ENCODE data around the gene FRYL.

The FRYL gene

GRCh38 chr4:48553720-48554119, 226.4 kb downstream of the FRYL start:
- Histone ChIP-seq H2AFZ (ENCODE audit: insufficient read depth, low read length, poor library complexity) (no peak overlapping the region), H4K91ac (ENCODE audit: low read depth, low read length) (no peak overlapping the region), H3K18ac (ENCODE audit: low read length) (no peak overlapping the region), H2BK12ac (ENCODE audit: low read length) (no peak overlapping the region), H3K27ac (ENCODE audit: low read depth, low read length) (no peak overlapping the region), H3K4ac (ENCODE audit: low read depth, low read length) (no peak overlapping the region), H3K9ac (ENCODE audit: low read length) (no peak overlapping the region), H3K27me3 (ENCODE audit: insufficient read depth, low read length) (no peaks in the 10 kb centered on the region), H3K9me3 (ENCODE audit: insufficient read depth, low read depth, low read length) (no peaks in the 10 kb centered on the region), H3K4me1 (ENCODE audit: control insufficient read depth in 1 of 2, insufficient read depth in 2 of 2, low read length in 2 of 2) (no peaks in the 10 kb centered on the region), H3K14ac (ENCODE audit: low read length) (no peak overlapping the region), H2BK5ac (ENCODE audit: low read depth, low read length, poor library complexity) (no peak overlapping the region), H4K12ac (ENCODE audit: low read depth, low read length) (no peak overlapping the region), H3K79me1 (ENCODE audit: low read length) (no peaks in the 10 kb centered on the region), H3K4me3 (ENCODE audit: low read depth, low read length) (no peak overlapping the region), H2AK5ac (ENCODE audit: low read length) (no peak overlapping the region), H2BK120ac (ENCODE audit: insufficient read depth, low read length, poor library complexity) (no peak overlapping the region), H3K23ac (ENCODE audit: low read length) (no peak overlapping the region), H3K79me2 (ENCODE audit: control insufficient read depth, insufficient read depth, low read length, poor library complexity) (no peaks in the 10 kb centered on the region), H4K8ac (ENCODE audit: low read depth, low read length) (no peak overlapping the region), H3K4me2 (ENCODE audit: low read length) (no peak overlapping the region), H3K36me3 (ENCODE audit: control insufficient read depth in 1 of 2, insufficient read depth in 2 of 2, low read length in 2 of 2) (peaks cover 10 to 19% of the 10 kb centered on the region in 2 experiments)
- DNase-seq: no peak
- WGBS (ENCODE audit: extremely low coverage, insufficient coverage, insufficient read length): no CpG with 5 or more reads among the region's 1 CpG

- H3K18ac ChIP-seq (ENCODE audit: low read length): no peak overlapping the region
- WGBS (ENCODE audit: extremely low coverage, insufficient coverage, insufficient read length): no CpG with 5 or more reads among the region's 2 CpGs
- H2BK5ac ChIP-seq (ENCODE audit: low read depth, low read length, poor library complexity): no peak overlapping the region
- H3K36me3 ChIP-seq (ENCODE audit: control insufficient read depth in 1 of 2, insufficient read depth in 2 of 2, low read length in 2 of 2): peaks cover 9 to 27% of the 10 kb centered on the region in 2 experiments
- H3K79me2 ChIP-seq (ENCODE audit: control insufficient read depth, insufficient read depth, low read length, poor library complexity): no peaks in the 10 kb centered on the region
- H3K9me3 ChIP-seq (ENCODE audit: insufficient read depth, low read depth, low read length): no peaks in the 10 kb centered on the region
- H3K9ac ChIP-seq (ENCODE audit: low read length): no peak overlapping the region
- H3K4ac ChIP-seq (ENCODE audit: low read depth, low read length): no peak overlapping the region
- H3K79me1 ChIP-seq (ENCODE audit: low read length): no peaks in the 10 kb centered on the region
- H3K27ac ChIP-seq (ENCODE audit: low read depth, low read length): no peak overlapping the region
- no peak overlapping the region for H3K23ac ChIP-seq (ENCODE audit: low read length)
- peak; percentile 2 to 33 for DNase-seq
- H2BK120ac ChIP-seq (ENCODE audit: insufficient read depth, low read length, poor library complexity): no peak overlapping the region
- no peak overlapping the region for H4K91ac ChIP-seq (ENCODE audit: low read depth, low read length)
- H3K14ac ChIP-seq (ENCODE audit: low read length): no peak overlapping the region
- H3K4me2 ChIP-seq (ENCODE audit: low read length): no peak overlapping the region
- no peak overlapping the region for H2BK12ac ChIP-seq (ENCODE audit: low read length)
- H3K27me3 ChIP-seq (ENCODE audit: insufficient read depth, low read length): no peaks in the 10 kb centered on the region
- no peak overlapping the region for H4K12ac ChIP-seq (ENCODE audit: low read depth, low read length)
- no peak overlapping the region for H2AFZ ChIP-seq (ENCODE audit: insufficient read depth, low read length, poor library complexity)
- H4K8ac ChIP-seq (ENCODE audit: low read depth, low read length): no peak overlapping the region
- no peak overlapping the region for H2AK5ac ChIP-seq (ENCODE audit: low read length)
- no peak overlapping the region for H3K4me3 ChIP-seq (ENCODE audit: low read depth, low read length)
- no peaks in the 10 kb centered on the region for H3K4me1 ChIP-seq (ENCODE audit: control insufficient read depth in 1 of 2, insufficient read depth in 2 of 2, low read length in 2 of 2)
These were observed 233.7 kb downstream of the FRYL start for GRCh38 chr4:48546336-48546735.

- H4K91ac ChIP-seq (ENCODE audit: low read depth, low read length): no peak overlapping the region
- H2BK12ac ChIP-seq (ENCODE audit: low read length): no peak overlapping the region
- no peaks in the 10 kb centered on the region for H3K27me3 ChIP-seq (ENCODE audit: insufficient read depth, low read length)
- no peak overlapping the region for H3K23ac ChIP-seq (ENCODE audit: low read length)
- no peak overlapping the region for H4K12ac ChIP-seq (ENCODE audit: low read depth, low read length)
- H2BK5ac ChIP-seq (ENCODE audit: low read depth, low read length, poor library complexity): no peak overlapping the region
- no peaks in the 10 kb centered on the region for H3K79me1 ChIP-seq (ENCODE audit: low read length)
- no peak overlapping the region for H2BK120ac ChIP-seq (ENCODE audit: insufficient read depth, low read length, poor library complexity)
- no peak for DNase-seq
- no peak overlapping the region for H3K4ac ChIP-seq (ENCODE audit: low read depth, low read length)
- no peak overlapping the region for H3K14ac ChIP-seq (ENCODE audit: low read length)
- no peak overlapping the region for H3K27ac ChIP-seq (ENCODE audit: low read depth, low read length)
- H2AFZ ChIP-seq (ENCODE audit: insufficient read depth, low read length, poor library complexity): no peak overlapping the region
- no peaks in the 10 kb centered on the region for H3K79me2 ChIP-seq (ENCODE audit: control insufficient read depth, insufficient read depth, low read length, poor library complexity)
- H3K4me1 ChIP-seq (ENCODE audit: control insufficient read depth in 1 of 2, insufficient read depth in 2 of 2, low read length in 2 of 2): no peaks in the 10 kb centered on the region
- H3K4me2 ChIP-seq (ENCODE audit: low read length): no peak overlapping the region
- H3K4me3 ChIP-seq (ENCODE audit: low read depth, low read length): no peak overlapping the region
- no peak overlapping the region for H3K9ac ChIP-seq (ENCODE audit: low read length)
- no peak overlapping the region for H3K18ac ChIP-seq (ENCODE audit: low read length)
- no peaks in the 10 kb centered on the region for H3K9me3 ChIP-seq (ENCODE audit: insufficient read depth, low read depth, low read length)
- no peak overlapping the region for H4K8ac ChIP-seq (ENCODE audit: low read depth, low read length)
- peaks cover 5 to 20% of the 10 kb centered on the region in 2 experiments for H3K36me3 ChIP-seq (ENCODE audit: control insufficient read depth in 1 of 2, insufficient read depth in 2 of 2, low read length in 2 of 2)
- no peak overlapping the region for H2AK5ac ChIP-seq (ENCODE audit: low read length)
- whole genome bisulfite sequencing (ENCODE audit: extremely low coverage, insufficient coverage, insufficient read length): no CpG with 5 or more reads among the region's 3 CpGs
These were observed 236.3 kb downstream of the FRYL start for GRCh38 chr4:48543796-48544195.

- WGBS (ENCODE audit: extremely low coverage, insufficient coverage, insufficient read length): no CpG with 5 or more reads among the region's 2 CpGs
- no peak overlapping the region for H3K4ac ChIP-seq (ENCODE audit: low read depth, low read length)
- no peak overlapping the region for H4K8ac ChIP-seq (ENCODE audit: low read depth, low read length)
- no peak for DNase-seq
- no peaks in the 10 kb centered on the region for H3K79me1 ChIP-seq (ENCODE audit: low read length)
- H2BK5ac ChIP-seq (ENCODE audit: low read depth, low read length, poor library complexity): no peak overlapping the region
- H3K27ac ChIP-seq (ENCODE audit: low read depth, low read length): no peak overlapping the region
- peaks cover 5 to 20% of the 10 kb centered on the region in 2 experiments for H3K36me3 ChIP-seq (ENCODE audit: control insufficient read depth in 1 of 2, insufficient read depth in 2 of 2, low read length in 2 of 2)
- H3K4me2 ChIP-seq (ENCODE audit: low read length): no peak overlapping the region
- no peaks in the 10 kb centered on the region for H3K9me3 ChIP-seq (ENCODE audit: insufficient read depth, low read depth, low read length)
- H3K79me2 ChIP-seq (ENCODE audit: control insufficient read depth, insufficient read depth, low read length, poor library complexity): no peaks in the 10 kb centered on the region
- H4K91ac ChIP-seq (ENCODE audit: low read depth, low read length): no peak overlapping the region
- H4K12ac ChIP-seq (ENCODE audit: low read depth, low read length): no peak overlapping the region
- no peak overlapping the region for H2BK12ac ChIP-seq (ENCODE audit: low read length)
- H3K4me3 ChIP-seq (ENCODE audit: low read depth, low read length): no peak overlapping the region
- no peak overlapping the region for H3K14ac ChIP-seq (ENCODE audit: low read length)
- peak overlapping the region; percentile 49 for H3K23ac ChIP-seq (ENCODE audit: low read length)
- H2AK5ac ChIP-seq (ENCODE audit: low read length): no peak overlapping the region
- no peaks in the 10 kb centered on the region for H3K4me1 ChIP-seq (ENCODE audit: control insufficient read depth in 1 of 2, insufficient read depth in 2 of 2, low read length in 2 of 2)
- no peak overlapping the region for H2BK120ac ChIP-seq (ENCODE audit: insufficient read depth, low read length, poor library complexity)
- no peaks in the 10 kb centered on the region for H3K27me3 ChIP-seq (ENCODE audit: insufficient read depth, low read length)
- no peak overlapping the region for H3K18ac ChIP-seq (ENCODE audit: low read length)
- H3K9ac ChIP-seq (ENCODE audit: low read length): no peak overlapping the region
- no peak overlapping the region for H2AFZ ChIP-seq (ENCODE audit: insufficient read depth, low read length, poor library complexity)
These were observed 237.2 kb downstream of the FRYL start for GRCh38 chr4:48542888-48543287.

Measured in trophoblast cell (in vitro differentiated cells and primary cell).